GM21619 (cell line): ENCODE results near the gene NAALAD2.
"Not testable (repeated sequence)": the region's sequence is repeated elsewhere in the genome, so short reads cannot be mapped to it uniquely, and the experiment has no call there.

Source experiments
- ATAC-seq: cut with Tn5 transposase; IDR thresholded peaks from one replicate; pipeline ENCODE4 v1.9.1; 2021; ENCODE audit not compliant: unreplicated experiment

NAALAD2 gene

GRCh38 chr11:90189011-90189410 lies 54.5 kb downstream of the NAALAD2 start:
- ATAC-seq: no peak

- no peak for ATAC-seq
Measured at GRCh38 chr11:90192869-90193582, 58.6 kb downstream of the NAALAD2 start.

- ATAC-seq: no peak
Measured at GRCh38 chr11:90197377-90197776, 62.9 kb downstream of the NAALAD2 start.

- ATAC-seq: no peak
Measured at GRCh38 chr11:90202342-90202741, 67.9 kb downstream of the NAALAD2 start.

- no peak for ATAC-seq
Measured at GRCh38 chr11:90204407-90204806, 69.9 kb downstream of the NAALAD2 start.

- peak; percentile 80 for ATAC-seq
Measured at GRCh38 chr11:90204832-90205646, 70.6 kb downstream of the NAALAD2 start.

GRCh38 chr11:90207992-90208391 lies 73.5 kb downstream of the NAALAD2 start:
- ATAC-seq: not testable (repeated sequence)

- ATAC-seq: no peak
Measured at GRCh38 chr11:90208857-90209256, 74.4 kb downstream of the NAALAD2 start.

- no peak for ATAC-seq
Measured at GRCh38 chr11:90213322-90213721, 78.9 kb downstream of the NAALAD2 start.

- ATAC-seq: no peak
Measured at GRCh38 chr11:90216611-90217010, 82.1 kb downstream of the NAALAD2 start.

GRCh38 chr11:90218606-90219005 lies 84.1 kb downstream of the NAALAD2 start:
- ATAC-seq: no peak

GRCh38 chr11:90219438-90219837 lies 85.0 kb downstream of the NAALAD2 start:
- no peak for ATAC-seq

- no peak for ATAC-seq
Measured at GRCh38 chr11:90220391-90220790, 85.9 kb downstream of the NAALAD2 start.

- no peak for ATAC-seq
Measured at GRCh38 chr11:90221803-90222458, 87.5 kb downstream of the NAALAD2 start.

GRCh38 chr11:90222459-90223247 lies 88.2 kb downstream of the NAALAD2 start, which contains the start of gene CHORDC1:
CHORDC1 (minus strand) TSS chr11:90223049; CDS start chr11:90222954, 95 bp downstream.
- peak; percentile 90 for ATAC-seq

GRCh38 chr11:90223248-90223585 lies 88.8 kb downstream of the NAALAD2 start:
- ATAC-seq: peak; percentile 42

GRCh38 chr11:90228056-90228455 lies 93.6 kb downstream of the NAALAD2 start:
- ATAC-seq: no peak

- ATAC-seq: no peak
Measured at GRCh38 chr11:90229791-90230190, 95.3 kb downstream of the NAALAD2 start.

- ATAC-seq: no peak
Measured at GRCh38 chr11:90234977-90235376, 100.5 kb downstream of the NAALAD2 start.

GRCh38 chr11:90235526-90235925 lies 101.1 kb downstream of the NAALAD2 start:
- ATAC-seq: no peak

GRCh38 chr11:90237004-90237403 lies 102.5 kb downstream of the NAALAD2 start:
- ATAC-seq: no peak
